Measurements from ENCODE around the gene RAD21L1. TPM values are rescaled to one million over a fixed set of nuclear protein-coding genes. Genes with fewer than 3 reads are reported as not detected.

The RAD21L1 gene
- total RNA-seq, 1 donor from 2014 or later: not detected

DNA sequence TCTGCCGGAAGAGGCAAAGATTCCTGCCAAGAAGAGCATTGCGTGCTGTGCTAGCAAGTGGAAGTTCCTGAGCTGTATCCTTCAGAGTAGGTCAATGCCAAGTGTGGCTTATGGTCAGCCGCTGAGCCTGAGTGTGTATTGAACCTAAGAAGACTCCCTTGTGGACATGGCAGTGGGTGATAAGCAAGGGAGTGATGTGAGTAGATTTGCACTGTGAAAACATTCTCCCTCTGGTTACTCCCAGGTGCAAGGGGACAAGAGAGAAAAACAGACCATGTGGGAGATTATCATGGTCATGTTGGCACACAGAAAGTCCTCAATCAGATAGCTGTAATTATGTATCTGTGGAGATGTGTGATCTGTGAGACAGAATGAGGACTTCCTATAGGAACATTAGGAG is 35.0 kb upstream of the RAD21L1 start:
- no peaks in the 10 kb centered on the region for H3K9me3 Mint-ChIP-seq (ENCODE audit: low read depth)
- TF ChIP-seq CTCF (IDR thresholded peaks at IDR 0.05; ENCODE audit: unreplicated experiment): no peak
- peaks cover 5% of the 10 kb centered on the region for H3K27me3 Mint-ChIP-seq
- no peak for DNase-seq (ENCODE audit: low spot score, unreplicated experiment)
- H3K4me3 Mint-ChIP-seq (ENCODE audit: low read depth): no peak overlapping the region
- H3K27ac Mint-ChIP-seq: no peak overlapping the region
- H3K4me1 Mint-ChIP-seq (ENCODE audit: low read depth): peaks cover 4% of the 10 kb centered on the region
- no peaks in the 10 kb centered on the region for H3K36me3 Mint-ChIP-seq (ENCODE audit: insufficient read depth)

DNA sequence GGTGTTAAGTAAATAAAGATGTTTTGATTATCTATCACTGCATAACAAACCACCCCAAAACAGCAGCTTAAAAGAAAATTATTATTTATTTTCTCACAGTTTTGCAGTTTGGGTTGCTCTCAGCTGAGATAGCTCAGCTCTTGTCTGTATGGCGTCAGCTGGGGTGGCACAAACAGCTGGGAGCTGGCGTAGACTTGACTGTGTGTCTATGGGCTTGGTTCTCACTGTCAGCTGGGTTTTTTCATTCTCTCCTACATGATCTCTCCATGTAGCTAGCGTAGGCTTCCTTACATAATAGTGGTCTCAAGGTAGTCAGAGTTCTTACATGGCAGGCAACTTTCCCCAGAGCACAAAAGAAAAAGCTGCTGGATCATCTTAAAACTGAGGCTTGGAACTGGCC is 34.5 kb upstream of the RAD21L1 start:
- Mint-ChIP-seq H3K27ac (no peak overlapping the region), H3K4me3 (ENCODE audit: low read depth) (no peak overlapping the region), H3K9me3 (ENCODE audit: low read depth) (no peaks in the 10 kb centered on the region), H3K36me3 (ENCODE audit: insufficient read depth) (no peaks in the 10 kb centered on the region), H3K27me3 (peaks cover 5% of the 10 kb centered on the region), H3K4me1 (ENCODE audit: low read depth) (no peaks in the 10 kb centered on the region)
- no peak for TF ChIP-seq CTCF (IDR thresholded peaks at IDR 0.05; ENCODE audit: unreplicated experiment)
- DNase-seq (ENCODE audit: low spot score, unreplicated experiment): no peak

- DNase-seq (ENCODE audit: low spot score, unreplicated experiment): no peak
- Mint-ChIP-seq H3K27me3 (peaks cover 8% of the 10 kb centered on the region), H3K27ac (no peak overlapping the region), H3K4me3 (ENCODE audit: low read depth) (no peak overlapping the region), H3K9me3 (ENCODE audit: low read depth) (no peaks in the 10 kb centered on the region), H3K36me3 (ENCODE audit: insufficient read depth) (no peaks in the 10 kb centered on the region), H3K4me1 (ENCODE audit: low read depth) (no peaks in the 10 kb centered on the region)
- no peak for TF ChIP-seq CTCF (IDR thresholded peaks at IDR 0.05; ENCODE audit: unreplicated experiment)
Measured at GRCh38 chr20:1195226-1195625, 30.6 kb upstream of the RAD21L1 start.

- DNase-seq (ENCODE audit: low spot score, unreplicated experiment): no peak
- H3K9me3 Mint-ChIP-seq (ENCODE audit: low read depth): no peaks in the 10 kb centered on the region
- no peaks in the 10 kb centered on the region for H3K4me1 Mint-ChIP-seq (ENCODE audit: low read depth)
- H3K27me3 Mint-ChIP-seq: peaks cover 9% of the 10 kb centered on the region
- H3K4me3 Mint-ChIP-seq (ENCODE audit: low read depth): no peak overlapping the region
- H3K27ac Mint-ChIP-seq: no peak overlapping the region
- no peak for TF ChIP-seq CTCF (IDR thresholded peaks at IDR 0.05; ENCODE audit: unreplicated experiment)
- H3K36me3 Mint-ChIP-seq (ENCODE audit: insufficient read depth): no peaks in the 10 kb centered on the region
Measured at GRCh38 chr20:1196634-1197033, 29.2 kb upstream of the RAD21L1 start.

GRCh38 chr20:1197801-1198200 is 28.0 kb upstream of the RAD21L1 start:
- Mint-ChIP-seq H3K4me3 (ENCODE audit: low read depth) (no peak overlapping the region), H3K36me3 (ENCODE audit: insufficient read depth) (no peaks in the 10 kb centered on the region), H3K27me3 (peaks cover 9% of the 10 kb centered on the region), H3K4me1 (ENCODE audit: low read depth) (no peaks in the 10 kb centered on the region), H3K9me3 (ENCODE audit: low read depth) (no peaks in the 10 kb centered on the region), H3K27ac (no peak overlapping the region)
- DNase-seq (ENCODE audit: low spot score, unreplicated experiment): no peak
- TF ChIP-seq CTCF (IDR thresholded peaks at IDR 0.05; ENCODE audit: unreplicated experiment): no peak
